AG10803 (cell line): ENCODE data around the gene BLTP2.

Experiments used
- DNase-seq: peaks from one replicate; pipeline ENCODE4 v3.0.0; 2010; ENCODE audit warnings: low read depth
- H3K4me3 ChIP-seq: 2 replicates; pipeline ENCODE4 v1.5.1; 2011; ENCODE audit warnings: mild to moderate bottlenecking, low read length, control low read depth
- CTCF ChIP-seq: conservative IDR thresholded peaks from 2 replicates; pipeline ENCODE4 v1.5.1; 2011; ENCODE audit warnings: mild to moderate bottlenecking, low read length, control low read depth, inconsistent platforms

Gene BLTP2

GRCh38 chr17:28682655-28683054, 37.7 kb upstream of the BLTP2 start:
- no peak for DNase-seq
- no peak overlapping the region for H3K4me3 ChIP-seq
- no peak for TF ChIP-seq CTCF

GRCh38 chr17:28675980-28676379, 31.0 kb upstream of the BLTP2 start:
- no peak for TF ChIP-seq CTCF
- H3K4me3 ChIP-seq, result no peak overlapping the region
- no peak for DNase-seq

- H3K4me3 ChIP-seq, result no peak overlapping the region
- peak; percentile 25 for DNase-seq
- no peak for TF ChIP-seq CTCF
These were observed 30.5 kb upstream of the BLTP2 start for GRCh38 chr17:28675490-28675889.

GRCh38 chr17:28669918-28670317, 25.0 kb upstream of the BLTP2 start:
- no peak for DNase-seq
- H3K4me3 ChIP-seq, result no peak overlapping the region
- TF ChIP-seq CTCF, result no peak

- no peak for TF ChIP-seq CTCF
- no peak for DNase-seq
- H3K4me3 ChIP-seq, result no peak overlapping the region
These were observed 22.9 kb upstream of the BLTP2 start for GRCh38 chr17:28667870-28668269.

GRCh38 chr17:28665994-28666393, 21.0 kb upstream of the BLTP2 start:
- DNase-seq, result no peak
- H3K4me3 ChIP-seq, result no peak overlapping the region
- TF ChIP-seq CTCF, result no peak

- no peak for DNase-seq
- H3K4me3 ChIP-seq, result peak overlapping the region; percentile 98; the same call in 1 of the 2 replicates
- no peak for TF ChIP-seq CTCF
These were observed 18.8 kb upstream of the BLTP2 start for GRCh38 chr17:28663723-28664122.
